NCI-H146 (cell line): Measurements from ENCODE around the gene CT47C1.

ENCODE experiments used
- DNase-seq: peaks from one replicate; lab custom pipeline; 2025; lab: John Stamatoyannopoulos, UW

Gene CT47C1

GRCh38 chrX:119073911-119074310, 1.1 kb downstream of the CT47C1 start:
- no peak for DNase-seq

- DNase-seq, result no peak
Observed at GRCh38 chrX:119075270-119076025, 2.7 kb downstream of the CT47C1 start.

GRCh38 chrX:119082278-119082677, 9.5 kb downstream of the CT47C1 start:
- DNase-seq, result no peak

GRCh38 chrX:119084766-119085165, 12.0 kb downstream of the CT47C1 start:
- no peak for DNase-seq

- DNase-seq, result no peak
Observed at GRCh38 chrX:119087121-119087520, 14.3 kb downstream of the CT47C1 start.

- DNase-seq, result no peak
Observed at GRCh38 chrX:119089619-119090018, 16.8 kb downstream of the CT47C1 start.

- DNase-seq, result no peak
Observed at GRCh38 chrX:119090627-119091026, 17.8 kb downstream of the CT47C1 start.

GRCh38 chrX:119093991-119094735, 21.4 kb downstream of the CT47C1 start:
- no peak for DNase-seq

GRCh38 chrX:119094819-119095218, 22.0 kb downstream of the CT47C1 start:
- DNase-seq, result no peak

- no peak for DNase-seq
Observed at GRCh38 chrX:119095936-119096335, 23.1 kb downstream of the CT47C1 start.

GRCh38 chrX:119101168-119101567, 28.4 kb downstream of the CT47C1 start:
- no peak for DNase-seq

- no peak for DNase-seq
Observed at GRCh38 chrX:119105826-119106225, 33.0 kb downstream of the CT47C1 start.

- DNase-seq, result no peak
Observed at GRCh38 chrX:119107206-119107605, 34.4 kb downstream of the CT47C1 start.

GRCh38 chrX:119118780-119119395, 46.1 kb downstream of the CT47C1 start:
- DNase-seq, result peak; percentile 10

- no peak for DNase-seq
Observed at GRCh38 chrX:119121341-119121740, 48.5 kb downstream of the CT47C1 start.
